GM12873 (cell line): ENCODE results near the gene RNF10.

Experiments used
- TF ChIP-seq, protein P1 (sequence below): IDR thresholded peaks from 2 replicates; pipeline ENCODE4 v1.5.1; 2012; ENCODE audit warnings: low read depth, mild to moderate bottlenecking, moderate library complexity, low read length, control low read depth; ENCODE audit not compliant: insufficient read depth; ENCODE audit errors: missing control alignments

The RNF10 gene

DNA sequence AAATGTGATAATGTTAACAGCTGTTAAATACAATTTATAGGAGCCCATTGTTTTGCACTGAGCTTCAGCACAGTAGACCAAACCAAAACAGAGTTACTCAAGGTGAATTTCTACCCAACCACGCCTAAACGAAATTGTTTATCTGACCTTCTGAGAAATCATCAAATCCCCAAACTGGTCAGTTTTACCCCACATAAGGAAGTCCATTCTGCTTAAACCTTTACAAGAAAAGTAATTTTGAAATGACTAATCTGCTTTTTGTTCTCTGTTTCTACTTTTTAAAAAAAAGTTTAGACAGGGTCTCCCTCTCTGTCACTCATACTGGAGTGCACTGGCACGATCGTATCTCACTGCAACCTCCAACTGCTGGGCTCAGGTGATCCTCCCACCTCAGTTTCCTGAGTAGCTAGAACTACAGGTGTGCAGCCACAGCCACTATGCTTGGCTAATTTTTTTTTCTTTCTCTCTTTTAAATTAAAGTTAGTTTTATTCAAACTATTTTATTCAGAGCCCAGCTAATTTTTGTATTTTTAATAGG is 1.4 kb upstream of the RNF10 start:
- TF ChIP-seq, protein P1, sequence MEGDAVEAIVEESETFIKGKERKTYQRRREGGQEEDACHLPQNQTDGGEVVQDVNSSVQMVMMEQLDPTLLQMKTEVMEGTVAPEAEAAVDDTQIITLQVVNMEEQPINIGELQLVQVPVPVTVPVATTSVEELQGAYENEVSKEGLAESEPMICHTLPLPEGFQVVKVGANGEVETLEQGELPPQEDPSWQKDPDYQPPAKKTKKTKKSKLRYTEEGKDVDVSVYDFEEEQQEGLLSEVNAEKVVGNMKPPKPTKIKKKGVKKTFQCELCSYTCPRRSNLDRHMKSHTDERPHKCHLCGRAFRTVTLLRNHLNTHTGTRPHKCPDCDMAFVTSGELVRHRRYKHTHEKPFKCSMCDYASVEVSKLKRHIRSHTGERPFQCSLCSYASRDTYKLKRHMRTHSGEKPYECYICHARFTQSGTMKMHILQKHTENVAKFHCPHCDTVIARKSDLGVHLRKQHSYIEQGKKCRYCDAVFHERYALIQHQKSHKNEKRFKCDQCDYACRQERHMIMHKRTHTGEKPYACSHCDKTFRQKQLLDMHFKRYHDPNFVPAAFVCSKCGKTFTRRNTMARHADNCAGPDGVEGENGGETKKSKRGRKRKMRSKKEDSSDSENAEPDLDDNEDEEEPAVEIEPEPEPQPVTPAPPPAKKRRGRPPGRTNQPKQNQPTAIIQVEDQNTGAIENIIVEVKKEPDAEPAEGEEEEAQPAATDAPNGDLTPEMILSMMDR: no peak

DNA sequence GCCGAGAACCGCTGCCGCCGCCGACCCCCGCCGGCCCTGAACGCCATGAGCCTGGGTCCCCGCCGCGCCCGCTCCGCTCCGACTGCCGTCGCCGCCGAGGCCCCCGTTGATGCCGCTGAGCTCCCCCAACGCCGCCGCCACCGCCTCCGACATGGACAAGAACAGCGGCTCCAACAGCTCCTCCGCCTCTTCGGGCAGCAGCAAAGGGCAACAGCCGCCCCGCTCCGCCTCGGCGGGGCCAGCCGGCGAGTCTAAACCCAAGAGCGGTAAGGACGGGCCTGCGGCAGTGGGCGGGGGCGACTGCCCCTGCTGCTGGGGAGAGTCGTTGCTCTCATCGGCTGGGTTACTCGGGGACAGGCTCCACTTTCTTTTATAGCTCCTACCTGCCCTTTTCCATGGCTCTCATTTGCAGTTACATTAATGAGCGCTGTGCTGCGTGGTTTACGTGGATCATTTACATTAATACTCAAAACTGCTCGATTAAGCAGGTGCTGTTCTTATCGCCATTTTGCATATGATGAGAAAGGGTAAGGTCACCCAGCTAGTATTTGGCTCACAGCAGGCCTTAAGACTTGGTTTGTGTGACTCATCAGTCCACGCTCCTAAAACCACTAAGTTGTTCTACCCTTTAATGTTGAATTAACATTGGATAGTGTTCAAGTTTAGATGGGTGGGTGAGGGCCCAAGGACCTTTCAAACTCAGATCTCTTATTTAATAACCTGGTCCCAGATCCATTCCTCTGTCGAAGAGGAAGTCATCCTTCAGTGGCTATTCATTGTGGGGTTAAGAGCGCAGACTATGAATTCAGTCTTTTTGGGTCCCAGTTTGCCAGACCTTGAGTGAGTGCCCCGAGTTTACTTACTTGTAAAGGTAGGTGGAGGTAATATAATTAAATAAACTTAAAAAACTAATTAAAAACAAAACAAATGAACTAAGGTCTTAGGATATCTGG is 823 bp downstream of the RNF10 start:
- TF ChIP-seq, protein P1: peak; percentile 19

DNA sequence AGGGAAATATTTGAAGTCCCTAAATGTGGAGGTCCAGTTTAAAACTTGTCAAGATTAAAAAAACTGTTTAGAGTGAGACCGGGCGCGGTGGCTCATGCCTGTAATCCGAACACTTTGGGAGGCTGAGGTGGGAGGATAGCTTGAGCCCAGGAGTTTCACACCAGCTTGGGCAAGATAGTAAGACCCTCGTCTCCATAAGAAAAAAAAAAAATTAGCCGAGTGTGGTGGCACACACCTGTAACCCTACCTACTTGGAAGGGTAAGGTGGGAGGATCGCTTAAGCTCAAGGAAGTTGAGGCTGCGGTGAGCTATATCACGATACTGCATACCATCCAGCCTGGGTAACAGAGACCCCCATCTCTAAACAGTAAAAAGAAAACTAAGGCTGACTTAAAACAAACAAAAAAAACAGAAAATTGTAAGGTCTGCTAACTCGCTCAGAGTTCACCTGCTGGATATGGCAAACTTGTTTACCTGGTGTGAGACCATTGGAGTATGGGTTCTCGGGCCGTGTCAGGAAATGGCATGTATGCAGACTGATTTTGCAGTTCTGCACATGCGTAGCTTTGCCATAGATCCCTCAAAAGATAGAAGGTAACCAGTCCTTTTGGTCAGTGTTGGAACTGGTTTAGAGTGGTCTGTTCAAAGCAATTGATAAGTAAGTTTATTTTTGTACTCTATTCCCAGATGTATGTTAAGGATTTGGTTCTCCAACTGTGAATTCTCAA is 2.1 kb downstream of the RNF10 start:
- TF ChIP-seq, protein P1: no peak

DNA sequence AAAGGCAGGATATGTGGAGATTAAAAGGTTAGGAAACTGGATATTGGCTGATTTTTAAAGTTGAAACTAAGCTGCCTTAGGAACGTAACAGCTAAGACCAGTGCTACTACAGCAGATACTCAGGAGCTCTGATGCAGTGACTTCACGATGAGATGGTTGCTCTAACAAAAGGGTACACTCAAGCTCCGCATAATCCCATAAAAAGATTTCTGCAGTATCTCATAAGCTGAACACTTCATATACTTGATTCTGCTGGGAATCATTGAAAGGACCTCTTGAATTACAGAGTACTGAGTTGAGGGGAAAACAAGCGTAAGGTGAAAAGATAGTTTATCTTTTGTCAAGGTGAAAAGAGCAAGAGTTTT is 3.7 kb downstream of the RNF10 start:
- TF ChIP-seq, protein P1: no peak

DNA sequence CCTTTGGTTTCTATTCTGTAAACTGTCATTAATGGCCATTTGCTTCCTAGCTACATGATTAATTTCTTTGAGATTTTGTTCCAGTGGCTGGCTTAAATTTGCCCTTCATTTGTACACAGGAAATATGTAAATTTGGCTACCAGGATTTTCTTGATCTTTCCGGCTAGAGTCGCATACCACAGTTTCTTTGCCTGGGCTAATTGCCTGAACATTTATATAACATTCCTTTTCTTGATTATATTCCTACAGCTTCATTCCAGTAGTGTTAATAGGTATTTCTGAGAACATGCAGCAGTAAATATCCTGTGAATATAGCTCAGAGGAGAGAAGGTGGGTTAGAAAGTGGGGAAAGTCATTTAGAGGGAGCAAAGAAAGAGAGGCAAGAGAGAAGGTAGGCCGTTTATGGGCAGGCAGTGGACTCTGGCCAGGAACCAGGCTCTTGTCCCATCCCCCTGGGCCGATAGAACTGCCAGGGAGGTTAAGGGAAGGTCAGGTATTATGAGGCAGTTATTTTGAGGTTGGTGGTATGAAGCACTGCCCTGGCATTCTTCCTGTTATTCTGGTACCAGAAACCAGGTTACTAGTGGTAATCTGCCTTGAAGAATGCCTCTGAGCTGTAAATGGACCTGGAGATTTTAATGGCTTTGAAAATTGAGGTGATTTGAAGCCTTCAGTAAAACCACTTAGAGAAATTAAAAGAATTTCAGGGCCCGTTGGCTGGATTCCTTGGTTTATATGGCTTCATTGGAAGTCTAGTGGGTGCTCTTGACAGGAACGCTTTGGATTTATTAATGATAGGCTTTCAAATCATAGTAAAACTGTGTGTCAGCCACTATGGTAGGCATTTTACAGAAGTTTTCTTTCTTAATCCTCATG is 4.4 kb downstream of the RNF10 start:
- TF ChIP-seq, protein P1: no peak

DNA sequence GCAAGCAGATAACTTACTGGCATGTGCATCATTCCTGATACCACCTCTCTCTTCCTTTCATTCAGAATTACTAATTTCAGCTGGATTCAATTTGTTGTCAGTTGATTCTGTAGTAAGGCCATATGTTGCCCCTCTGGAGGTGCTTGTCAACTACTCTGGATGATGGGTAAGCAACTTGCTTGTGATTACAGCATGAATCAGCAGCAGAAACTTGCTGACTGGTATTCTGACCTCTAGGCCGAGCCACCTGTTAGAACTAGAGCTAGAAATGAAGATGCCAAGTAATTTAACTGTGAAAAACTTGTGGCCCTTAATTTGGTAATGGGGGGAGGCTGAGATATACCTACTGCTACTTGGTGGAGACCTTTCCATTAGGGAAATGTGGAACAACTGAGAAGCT is 5.1 kb downstream of the RNF10 start:
- TF ChIP-seq, protein P1: no peak
